ENCODE data around the gene DUSP7. TPM values are rescaled to one million over a fixed set of nuclear protein-coding genes. Genes with fewer than 3 reads are reported as not detected.

The DUSP7 gene
- total RNA-seq, 4 donors from 2014 or later: 54.6 to 96.3 (median 79.2) TPM

DNA sequence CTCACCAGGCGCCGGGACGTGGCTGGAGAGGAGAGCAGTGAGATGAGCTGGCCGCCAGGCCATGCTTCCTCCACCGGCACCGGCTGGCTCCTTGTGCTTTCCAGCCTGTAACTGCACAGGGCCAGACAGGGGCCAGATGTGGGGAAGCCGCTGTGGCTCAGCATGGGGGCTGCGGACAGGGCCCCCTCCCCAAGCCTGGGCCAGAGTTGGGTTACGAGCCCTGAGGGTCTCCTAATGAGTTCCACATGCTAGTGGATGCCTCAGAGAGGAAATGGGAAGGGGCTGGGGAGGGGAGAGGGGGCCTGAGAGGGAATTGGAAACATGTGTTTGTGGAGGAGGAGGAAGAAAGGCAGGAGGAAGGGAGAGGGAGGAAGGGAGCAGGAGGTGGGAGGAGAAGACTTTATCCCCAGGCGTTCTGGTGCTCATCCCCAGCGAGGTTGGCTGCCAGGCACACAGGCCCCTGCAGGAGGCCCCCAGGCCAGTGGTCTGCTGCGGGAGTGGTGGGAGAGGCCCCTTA is 11.7 kb upstream of the DUSP7 start:
- no peak for TF ChIP-seq POLR2A (IDR thresholded peaks at IDR 0.05)
- TF ChIP-seq, protein P1, sequence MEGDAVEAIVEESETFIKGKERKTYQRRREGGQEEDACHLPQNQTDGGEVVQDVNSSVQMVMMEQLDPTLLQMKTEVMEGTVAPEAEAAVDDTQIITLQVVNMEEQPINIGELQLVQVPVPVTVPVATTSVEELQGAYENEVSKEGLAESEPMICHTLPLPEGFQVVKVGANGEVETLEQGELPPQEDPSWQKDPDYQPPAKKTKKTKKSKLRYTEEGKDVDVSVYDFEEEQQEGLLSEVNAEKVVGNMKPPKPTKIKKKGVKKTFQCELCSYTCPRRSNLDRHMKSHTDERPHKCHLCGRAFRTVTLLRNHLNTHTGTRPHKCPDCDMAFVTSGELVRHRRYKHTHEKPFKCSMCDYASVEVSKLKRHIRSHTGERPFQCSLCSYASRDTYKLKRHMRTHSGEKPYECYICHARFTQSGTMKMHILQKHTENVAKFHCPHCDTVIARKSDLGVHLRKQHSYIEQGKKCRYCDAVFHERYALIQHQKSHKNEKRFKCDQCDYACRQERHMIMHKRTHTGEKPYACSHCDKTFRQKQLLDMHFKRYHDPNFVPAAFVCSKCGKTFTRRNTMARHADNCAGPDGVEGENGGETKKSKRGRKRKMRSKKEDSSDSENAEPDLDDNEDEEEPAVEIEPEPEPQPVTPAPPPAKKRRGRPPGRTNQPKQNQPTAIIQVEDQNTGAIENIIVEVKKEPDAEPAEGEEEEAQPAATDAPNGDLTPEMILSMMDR (IDR thresholded peaks at IDR 0.05): no peak
- no peak for DNase-seq (ENCODE audit: low spot score in 2 of 2)
- WGBS, 2 donors: 65 to 68% methylated on average over 12 of the region's 12 CpGs
- intact Hi-C loops (cut with DNase I; ENCODE audit: low total_unique reads): no loop called here
- no peak overlapping the region for H3K4me3 ChIP-seq (ENCODE audit: low read depth, poor library complexity, severe bottlenecking)

- no peak overlapping the region for H3K4me3 ChIP-seq (ENCODE audit: low read depth, poor library complexity, severe bottlenecking)
- intact Hi-C loops (cut with DNase I; ENCODE audit: low total_unique reads): no loop called here
- TF ChIP-seq POLR2A (IDR thresholded peaks at IDR 0.05): no peak
- TF ChIP-seq, protein P1 (IDR thresholded peaks at IDR 0.05): no peak
- 78 to 86% methylated on average over 4 of the region's 4 CpGs for WGBS, 2 donors
- DNase-seq (ENCODE audit: low spot score in 2 of 2): no peak
Observed at GRCh38 chr3:52067526-52067925, 11.2 kb upstream of the DUSP7 start.

GRCh38 chr3:52067046-52067445 is 10.7 kb upstream of the DUSP7 start:
- no peak for TF ChIP-seq POLR2A (IDR thresholded peaks at IDR 0.05)
- TF ChIP-seq, protein P1 (IDR thresholded peaks at IDR 0.05): no peak
- H3K4me3 ChIP-seq (ENCODE audit: low read depth, poor library complexity, severe bottlenecking): no peak overlapping the region
- 57 to 91% methylated on average over 8 of the region's 8 CpGs for WGBS, 2 donors
- intact Hi-C loops (cut with DNase I; ENCODE audit: low total_unique reads): no loop called here
- DNase-seq (ENCODE audit: low spot score in 2 of 2): no peak

- intact Hi-C loops (cut with DNase I; ENCODE audit: low total_unique reads): no loop called here
- 46 to 60% methylated on average over 6 to 10 of the region's 12 CpGs for WGBS, 2 donors
- no peak overlapping the region for H3K4me3 ChIP-seq (ENCODE audit: low read depth, poor library complexity, severe bottlenecking)
- DNase-seq (ENCODE audit: low spot score in 2 of 2): peak in 1 of 2 donors; percentile 67
- no peak for TF ChIP-seq POLR2A (IDR thresholded peaks at IDR 0.05)
- TF ChIP-seq, protein P1 (IDR thresholded peaks at IDR 0.05): no peak
Observed at GRCh38 chr3:52065264-52065756, 8.9 kb upstream of the DUSP7 start.

- no peak overlapping the region for H3K4me3 ChIP-seq (ENCODE audit: low read depth, poor library complexity, severe bottlenecking)
- intact Hi-C loops (cut with DNase I; ENCODE audit: low total_unique reads): no loop called here
- DNase-seq (ENCODE audit: low spot score in 2 of 2): no peak
- WGBS, 2 donors: 72 to 76% methylated on average over 8 of the region's 8 CpGs
- TF ChIP-seq POLR2A (IDR thresholded peaks at IDR 0.05): no peak
- TF ChIP-seq, protein P1 (IDR thresholded peaks at IDR 0.05): no peak
Observed at GRCh38 chr3:52064561-52064960, 8.2 kb upstream of the DUSP7 start.

Data from lower leg skin (tissue), 4 donors.